Stimulated activated CD8-positive, alpha-beta memory T cell treated with anti-CD3 and anti-CD28 coated beads, Interleukin-15, amount 100 ng/mL, for 24 hours (primary cell): ENCODE data around the gene KLK14.

Source experiments
- DNase-seq: peaks from one replicate; pipeline ENCODE4 v3.0.0-alpha.2; 2020; ENCODE audit warnings: low read depth

KLK14 gene

GRCh38 chr19:51040151-51040550 is 42.5 kb downstream of the KLK14 start:
- DNase-seq, result no peak

GRCh38 chr19:51036519-51036918 is 46.2 kb downstream of the KLK14 start:
- DNase-seq, result no peak

GRCh38 chr19:51034704-51035103 is 48.0 kb downstream of the KLK14 start, which contains the start of gene KLK12:
Gene KLK12, minus strand, starts transcription at chr19:51035002. Its CDS starts 381 bp downstream, at chr19:51034621.
- DNase-seq, result no peak

GRCh38 chr19:51031880-51032225 is 50.8 kb downstream of the KLK14 start:
- no peak for DNase-seq

- no peak for DNase-seq
These were observed 51.3 kb downstream of the KLK14 start for GRCh38 chr19:51031220-51031879.

- no peak for DNase-seq
These were observed 52.1 kb downstream of the KLK14 start for GRCh38 chr19:51030631-51031030.

GRCh38 chr19:51029718-51030117 is 53.0 kb downstream of the KLK14 start:
- no peak for DNase-seq
